ENCODE data around the gene PHYHIPL.

GRCh38 chr10:59179068-59179467 is 2.6 kb downstream of the PHYHIPL start:
- TF ChIP-seq NRF1 (IDR thresholded peaks at IDR 0.05; ENCODE audit: low read depth, low read length) = no peak
- TF ChIP-seq, protein P1, sequence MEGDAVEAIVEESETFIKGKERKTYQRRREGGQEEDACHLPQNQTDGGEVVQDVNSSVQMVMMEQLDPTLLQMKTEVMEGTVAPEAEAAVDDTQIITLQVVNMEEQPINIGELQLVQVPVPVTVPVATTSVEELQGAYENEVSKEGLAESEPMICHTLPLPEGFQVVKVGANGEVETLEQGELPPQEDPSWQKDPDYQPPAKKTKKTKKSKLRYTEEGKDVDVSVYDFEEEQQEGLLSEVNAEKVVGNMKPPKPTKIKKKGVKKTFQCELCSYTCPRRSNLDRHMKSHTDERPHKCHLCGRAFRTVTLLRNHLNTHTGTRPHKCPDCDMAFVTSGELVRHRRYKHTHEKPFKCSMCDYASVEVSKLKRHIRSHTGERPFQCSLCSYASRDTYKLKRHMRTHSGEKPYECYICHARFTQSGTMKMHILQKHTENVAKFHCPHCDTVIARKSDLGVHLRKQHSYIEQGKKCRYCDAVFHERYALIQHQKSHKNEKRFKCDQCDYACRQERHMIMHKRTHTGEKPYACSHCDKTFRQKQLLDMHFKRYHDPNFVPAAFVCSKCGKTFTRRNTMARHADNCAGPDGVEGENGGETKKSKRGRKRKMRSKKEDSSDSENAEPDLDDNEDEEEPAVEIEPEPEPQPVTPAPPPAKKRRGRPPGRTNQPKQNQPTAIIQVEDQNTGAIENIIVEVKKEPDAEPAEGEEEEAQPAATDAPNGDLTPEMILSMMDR (IDR thresholded peaks at IDR 0.05) = no peak
- no peak for TF ChIP-seq TCF12 (IDR thresholded peaks at IDR 0.05)
- TF ChIP-seq YY1 (IDR thresholded peaks at IDR 0.05; ENCODE audit: low read depth) = no peak
- no peak for TF ChIP-seq TAF1 (IDR thresholded peaks at IDR 0.05; ENCODE audit: borderline replicate concordance, low read depth, low read length)
- no peak for TF ChIP-seq POLR2AphosphoS5 (IDR thresholded peaks at IDR 0.05; ENCODE audit: low read depth, low read length)
- no peak for TF ChIP-seq FOXJ3 (CRISPR knock-in tag; IDR thresholded peaks at IDR 0.05)
- no peak for TF ChIP-seq RFX5 (IDR thresholded peaks at IDR 0.05; ENCODE audit: low read length)
- no peak for TF ChIP-seq GABPA (IDR thresholded peaks at IDR 0.05; ENCODE audit: low read depth)
